Type B pancreatic cell (in vitro differentiated cells): ENCODE data around the gene C1orf159. TPM values are rescaled to one million over a fixed set of nuclear protein-coding genes. Genes with fewer than 3 reads are reported as not detected.
"Not testable (repeated sequence)": the region's sequence is repeated elsewhere in the genome, so short reads cannot be mapped to it uniquely, and the experiment has no call there.

Experiments used
- DNase-seq: peaks from one replicate; pipeline ENCODE4 v3.0.0; 2021; ENCODE audit warnings: mixed read lengths; ENCODE audit not compliant: unreplicated experiment; ENCODE audit errors: extremely low spot score
- H3K27ac Mint-ChIP-seq: 2 replicates; pipeline ENCODE4 v1.8.0; 2021; ENCODE audit warnings: mild to moderate bottlenecking, mixed read lengths
- H3K27me3 Mint-ChIP-seq: 2 replicates; pipeline ENCODE4 v1.8.0; 2021; ENCODE audit warnings: mixed read lengths
- H3K36me3 Mint-ChIP-seq: 2 replicates; pipeline ENCODE4 v1.8.0; 2021; ENCODE audit warnings: mixed read lengths
- H3K4me1 Mint-ChIP-seq: one replicate; pipeline ENCODE4 v1.8.0; 2021; ENCODE audit warnings: mixed read lengths; ENCODE audit not compliant: unreplicated experiment
- H3K4me3 Mint-ChIP-seq: 2 replicates; pipeline ENCODE4 v1.8.0; 2021; ENCODE audit warnings: mild to moderate bottlenecking, mixed read lengths
- H3K9me3 Mint-ChIP-seq: 2 replicates; pipeline ENCODE4 v1.8.0; 2021; ENCODE audit warnings: mixed read lengths
- CTCF ChIP-seq: fragments of 200-600 bp; sonication (generic); conservative IDR thresholded peaks from 2 replicates; pipeline ENCODE4 v1.5.0; 2021; ENCODE audit warnings: antibody characterized with exemption, mild to moderate bottlenecking
- total RNA-seq: library from RNA; stranded (reverse); gene quantifications from 2 replicates; pipeline ENCODE4 v1.2.1, GENCODE V29; 2021; ENCODE audit warnings: low replicate concordance

C1orf159 gene
- total RNA-seq, 1 donor from 2014 or later: 21.2 TPM

DNA sequence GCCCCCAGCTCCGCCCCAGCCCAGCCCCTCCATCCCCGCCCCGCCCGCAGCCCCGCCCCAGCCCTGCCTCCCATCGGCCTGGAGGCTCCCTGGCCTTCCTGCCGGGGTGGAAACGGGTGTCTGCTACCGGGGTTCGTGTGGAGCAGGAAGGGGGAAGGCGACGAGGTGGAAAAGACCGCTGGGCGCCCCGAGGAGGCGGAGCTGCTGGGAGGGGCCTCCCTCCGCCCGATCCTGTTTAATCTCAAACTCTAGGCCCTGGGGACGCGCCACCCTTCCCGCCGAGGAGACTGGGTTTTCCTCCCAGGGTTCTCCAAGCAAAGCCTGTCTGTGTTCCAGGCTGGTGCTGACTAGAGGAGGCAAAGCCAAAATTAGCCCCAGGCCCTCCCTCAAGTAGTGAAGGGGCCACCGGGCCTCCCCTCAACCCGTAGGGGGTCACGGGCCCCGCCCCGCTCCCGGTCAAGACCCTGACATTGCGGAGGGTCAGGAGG is 41.6 kb upstream of the C1orf159 start:
- Mint-ChIP-seq H3K4me1 (no peaks in the 10 kb centered on the region), H3K27ac (no peak overlapping the region), H3K9me3 (peaks cover 10% of the 10 kb centered on the region), H3K36me3 (no peaks in the 10 kb centered on the region), H3K4me3 (peak overlapping the region; percentile 73), H3K27me3 (no peaks in the 10 kb centered on the region)
- TF ChIP-seq CTCF: no peak
- no peak for DNase-seq

GRCh38 chr1:1157033-1157365 is 41.1 kb upstream of the C1orf159 start:
- Mint-ChIP-seq H3K27me3 (no peaks in the 10 kb centered on the region), H3K4me1 (no peaks in the 10 kb centered on the region), H3K36me3 (no peaks in the 10 kb centered on the region), H3K9me3 (peaks cover 13% of the 10 kb centered on the region), H3K27ac (no peak overlapping the region), H3K4me3 (no peak overlapping the region)
- no peak for TF ChIP-seq CTCF
- DNase-seq: no peak

DNA sequence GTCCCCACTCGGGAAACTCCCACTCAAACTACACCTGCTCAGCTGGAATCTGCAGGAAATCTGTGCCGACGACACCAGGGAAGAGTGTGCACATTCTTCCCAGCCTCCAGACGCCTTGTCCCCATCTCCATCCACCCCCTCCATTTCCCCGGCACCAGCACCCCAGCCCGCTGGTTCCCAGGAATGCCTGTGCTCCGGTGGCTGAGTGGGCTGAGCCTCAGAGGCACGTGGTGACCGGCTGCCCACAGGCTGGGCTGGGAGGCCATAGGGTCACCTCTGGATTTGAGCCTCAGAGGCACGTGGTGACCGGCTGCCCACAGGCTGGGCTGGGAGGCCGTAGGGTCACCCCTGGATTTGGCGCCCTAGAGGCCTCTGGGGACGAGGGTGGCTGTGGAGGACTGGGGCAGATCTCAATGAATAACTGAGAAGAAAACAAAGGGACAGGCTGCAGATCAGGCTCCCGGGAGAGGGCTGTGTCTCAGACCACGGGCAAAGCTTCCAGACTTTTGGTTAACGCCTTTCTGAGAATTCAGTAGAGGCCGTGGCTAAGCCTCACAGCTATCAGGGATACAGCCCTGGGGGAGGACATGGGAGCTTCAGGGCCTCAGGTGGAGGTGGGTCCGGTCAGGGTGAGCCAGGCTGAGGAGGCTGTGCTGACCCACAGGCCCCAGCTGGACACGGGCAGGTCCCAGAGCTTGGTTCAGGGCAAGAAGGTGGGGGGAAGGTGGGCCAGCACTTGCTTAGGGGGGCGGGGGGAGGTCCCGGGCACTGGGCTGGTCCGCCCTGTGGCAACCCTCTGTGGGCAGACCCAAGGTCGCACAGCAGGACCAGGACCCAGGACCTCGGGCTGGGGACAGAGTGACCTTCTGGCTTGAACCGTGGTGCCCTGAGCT is 40.5 kb upstream of the C1orf159 start:
- H3K36me3 Mint-ChIP-seq: no peaks in the 10 kb centered on the region
- TF ChIP-seq CTCF: no peak
- DNase-seq: no peak
- peaks cover 13% of the 10 kb centered on the region for H3K9me3 Mint-ChIP-seq
- H3K27me3 Mint-ChIP-seq: no peaks in the 10 kb centered on the region
- H3K4me1 Mint-ChIP-seq: no peaks in the 10 kb centered on the region
- H3K27ac Mint-ChIP-seq: no peak overlapping the region
- no peak overlapping the region for H3K4me3 Mint-ChIP-seq

- H3K27ac Mint-ChIP-seq: no peak overlapping the region
- DNase-seq: no peak
Observed at GRCh38 chr1:1155258-1155657, 39.4 kb upstream of the C1orf159 start.

GRCh38 chr1:1153874-1154273 is 38.0 kb upstream of the C1orf159 start:
- H3K4me3 Mint-ChIP-seq: no peak overlapping the region
- H3K27me3 Mint-ChIP-seq: no peaks in the 10 kb centered on the region
- H3K27ac Mint-ChIP-seq: no peak overlapping the region
- no peaks in the 10 kb centered on the region for H3K36me3 Mint-ChIP-seq
- TF ChIP-seq CTCF: no peak
- no peak for DNase-seq
- H3K9me3 Mint-ChIP-seq: peaks cover 13% of the 10 kb centered on the region
- H3K4me1 Mint-ChIP-seq: no peaks in the 10 kb centered on the region

More at GRCh38 chr1:1155258-1155657, 39.4 kb upstream of the C1orf159 start:
- Mint-ChIP-seq H3K4me1 (no peaks in the 10 kb centered on the region), H3K9me3 (peaks cover 13% of the 10 kb centered on the region), H3K36me3 (no peaks in the 10 kb centered on the region), H3K4me3 (no peak overlapping the region), H3K27me3 (no peaks in the 10 kb centered on the region)
- no peak for TF ChIP-seq CTCF

DNA sequence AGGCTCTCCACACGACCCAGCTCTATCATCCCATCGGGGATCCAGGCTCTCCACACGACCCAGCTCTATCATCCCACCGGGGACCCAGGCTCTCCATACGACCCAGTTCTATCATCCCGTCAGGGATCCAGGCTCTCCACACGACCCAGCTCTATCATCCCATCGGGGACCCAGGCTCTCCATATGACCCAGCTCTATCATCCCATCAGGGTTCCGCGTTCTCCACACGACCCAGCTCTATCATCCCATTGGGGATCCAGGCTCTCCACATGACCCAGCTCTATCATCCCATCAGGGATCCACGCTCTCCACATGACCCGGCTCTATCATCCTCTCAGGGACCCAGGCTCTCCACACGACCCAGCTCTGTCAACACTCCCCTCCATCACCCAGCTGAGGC is 37.3 kb upstream of the C1orf159 start:
- not testable (repeated sequence) for DNase-seq, H3K27me3 Mint-ChIP-seq, H3K4me1 Mint-ChIP-seq, H3K36me3 Mint-ChIP-seq, H3K27ac Mint-ChIP-seq, H3K4me3 Mint-ChIP-seq
- H3K9me3 Mint-ChIP-seq: peaks cover 13% of the 10 kb centered on the region

GRCh38 chr1:1152431-1152830 is 36.5 kb upstream of the C1orf159 start:
- not testable (repeated sequence) for H3K27me3 Mint-ChIP-seq, H3K36me3 Mint-ChIP-seq, H3K4me3 Mint-ChIP-seq, DNase-seq, H3K4me1 Mint-ChIP-seq
- H3K27ac Mint-ChIP-seq: peak overlapping the region; percentile 29
- peaks cover 13% of the 10 kb centered on the region for H3K9me3 Mint-ChIP-seq
